GM18867 (cell line): ENCODE results near the gene ERICH2.

Source experiments
- ATAC-seq: cut with Tn5 transposase; IDR thresholded peaks from one replicate; pipeline ENCODE4 v1.9.1; 2021; ENCODE audit warnings: mild to moderate bottlenecking, moderate library complexity; ENCODE audit not compliant: unreplicated experiment

Gene ERICH2

DNA sequence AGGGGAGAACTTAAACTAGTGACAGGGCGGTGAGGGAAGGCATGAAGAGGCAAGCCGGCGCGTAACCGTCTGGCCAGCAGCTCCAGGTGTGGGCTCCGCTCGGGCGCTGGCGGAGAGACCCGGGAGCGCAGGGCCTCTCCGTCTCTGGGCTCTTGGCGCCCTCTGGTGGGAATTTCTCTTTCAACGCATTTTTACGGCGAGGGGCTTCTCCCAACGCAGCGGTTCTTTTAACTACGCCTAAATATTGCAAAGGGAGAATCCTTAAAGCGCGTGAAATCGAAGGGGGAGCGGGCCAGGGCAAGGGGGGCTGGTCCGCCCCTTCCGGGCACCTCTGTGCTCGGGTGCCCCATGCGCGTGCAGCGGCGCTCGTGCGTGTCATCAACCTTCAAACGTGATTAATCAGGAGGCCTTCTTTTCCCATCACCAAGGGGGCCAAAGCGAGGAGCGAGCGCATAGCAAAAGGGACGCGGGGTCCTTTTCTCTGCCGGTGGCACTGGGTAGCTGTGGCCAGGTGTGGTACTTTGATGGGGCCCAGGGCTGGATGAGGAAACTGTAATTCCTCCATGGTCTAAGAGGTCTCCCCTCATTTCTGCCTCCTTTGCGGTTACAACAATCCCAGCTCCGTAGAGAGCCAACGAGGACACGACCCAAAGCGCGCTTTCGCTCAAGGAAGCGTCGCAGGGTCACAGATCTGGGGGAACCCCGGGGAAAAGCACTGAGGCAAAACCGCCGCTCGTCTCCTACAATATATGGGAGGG is 45.7 kb downstream of the ERICH2 start:
- ATAC-seq, result peak; percentile 46

DNA sequence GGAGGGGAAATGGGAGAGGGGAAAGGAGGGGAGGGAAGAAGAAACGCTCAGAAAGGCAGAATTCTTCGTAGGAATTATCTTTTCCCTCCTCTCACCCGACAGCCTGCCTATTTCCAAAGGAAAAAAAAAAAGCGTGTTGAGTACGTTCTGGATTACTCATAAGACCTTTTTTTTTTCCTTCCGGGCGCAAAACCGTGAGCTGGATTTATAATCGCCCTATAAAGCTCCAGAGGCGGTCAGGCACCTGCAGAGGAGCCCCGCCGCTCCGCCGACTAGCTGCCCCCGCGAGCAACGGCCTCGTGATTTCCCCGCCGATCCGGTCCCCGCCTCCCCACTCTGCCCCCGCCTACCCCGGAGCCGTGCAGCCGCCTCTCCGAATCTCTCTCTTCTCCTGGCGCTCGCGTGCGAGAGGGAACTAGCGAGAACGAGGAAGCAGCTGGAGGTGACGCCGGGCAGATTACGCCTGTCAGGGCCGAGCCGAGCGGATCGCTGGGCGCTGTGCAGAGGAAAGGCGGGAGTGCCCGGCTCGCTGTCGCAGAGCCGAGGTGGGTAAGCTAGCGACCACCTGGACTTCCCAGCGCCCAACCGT is 46.4 kb downstream of the ERICH2 start, which contains the start of gene GAD1:
TSS of gene GAD1 (plus strand) at position 384 of the 589 bp plus-strand sequence. CDS start 1,705 bp downstream, outside the sequence.
- ATAC-seq, result peak; percentile 46

DNA sequence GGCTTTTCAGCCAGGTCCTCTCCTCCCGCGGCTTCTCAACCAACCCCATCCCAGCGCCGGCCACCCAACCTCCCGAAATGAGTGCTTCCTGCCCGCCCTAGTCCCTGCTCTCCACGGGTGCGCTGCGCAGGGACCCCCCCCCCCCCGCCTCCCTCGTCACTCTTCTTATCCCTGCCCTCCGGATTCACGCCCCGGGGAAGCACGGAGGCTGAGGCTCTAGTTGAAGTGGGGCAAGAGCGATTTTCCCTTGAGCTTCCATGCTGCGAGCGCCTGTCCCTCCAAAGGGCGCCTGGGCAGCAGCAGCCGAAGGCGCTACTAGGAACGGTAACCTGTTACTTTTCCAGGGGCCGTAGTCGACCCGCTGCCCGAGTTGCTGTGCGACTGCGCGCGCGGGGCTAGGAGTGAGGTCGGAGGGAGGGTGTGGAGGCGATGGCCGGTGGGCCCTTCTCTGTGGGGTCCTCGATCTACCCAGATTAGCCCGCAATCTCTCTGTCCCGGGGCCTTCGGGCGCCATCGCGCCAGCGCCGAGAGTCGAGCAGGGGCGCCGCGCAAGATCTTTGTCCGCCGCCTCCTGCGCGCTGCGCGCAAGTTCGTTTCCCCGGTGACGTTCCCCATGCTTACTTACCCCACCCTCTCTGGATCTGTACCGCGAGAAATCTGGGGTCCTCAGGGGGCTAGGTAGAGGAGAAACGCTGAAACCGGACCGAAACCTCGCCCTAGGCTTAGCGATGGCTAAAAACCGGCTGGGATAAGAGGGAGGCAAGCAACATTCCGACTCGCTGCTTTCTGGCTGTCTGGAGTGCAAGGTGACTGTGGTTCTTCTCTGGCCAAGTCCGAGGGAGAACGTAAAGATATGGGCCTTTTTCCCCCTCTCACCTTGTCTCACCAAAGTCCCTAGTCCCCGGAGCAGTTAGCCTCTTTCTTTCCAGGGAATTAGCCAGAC is 47.2 kb downstream of the ERICH2 start:
- no peak for ATAC-seq

DNA sequence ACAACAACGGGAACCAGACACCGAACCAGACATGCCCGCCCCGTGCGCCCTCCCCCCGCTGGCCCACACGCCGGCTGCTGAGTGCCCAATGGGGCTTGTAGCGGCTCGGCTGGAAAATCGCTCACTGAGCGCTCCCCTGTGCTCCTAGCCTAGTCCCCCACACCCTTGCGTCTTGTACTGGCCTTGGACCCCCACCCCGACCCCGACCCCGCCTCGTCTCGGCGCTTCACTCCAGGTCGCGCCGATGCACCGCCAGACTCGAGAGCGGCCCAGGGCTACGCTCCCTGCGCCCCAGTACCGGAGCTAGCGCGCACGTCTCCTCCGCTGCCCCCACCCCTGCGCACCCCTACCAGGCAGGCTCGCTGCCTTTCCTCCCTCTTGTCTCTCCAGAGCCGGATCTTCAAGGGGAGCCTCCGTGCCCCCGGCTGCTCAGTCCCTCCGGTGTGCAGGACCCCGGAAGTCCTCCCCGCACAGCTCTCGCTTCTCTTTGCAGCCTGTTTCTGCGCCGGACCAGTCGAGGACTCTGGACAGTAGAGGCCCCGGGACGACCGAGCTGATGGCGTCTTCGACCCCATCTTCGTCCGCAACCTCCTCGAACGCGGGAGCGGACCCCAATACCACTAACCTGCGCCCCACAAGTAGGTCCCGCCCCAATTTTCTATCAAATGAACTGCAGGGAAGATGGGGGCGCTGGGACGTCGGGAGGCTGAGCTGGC is 48.0 kb downstream of the ERICH2 start:
- no peak for ATAC-seq

DNA sequence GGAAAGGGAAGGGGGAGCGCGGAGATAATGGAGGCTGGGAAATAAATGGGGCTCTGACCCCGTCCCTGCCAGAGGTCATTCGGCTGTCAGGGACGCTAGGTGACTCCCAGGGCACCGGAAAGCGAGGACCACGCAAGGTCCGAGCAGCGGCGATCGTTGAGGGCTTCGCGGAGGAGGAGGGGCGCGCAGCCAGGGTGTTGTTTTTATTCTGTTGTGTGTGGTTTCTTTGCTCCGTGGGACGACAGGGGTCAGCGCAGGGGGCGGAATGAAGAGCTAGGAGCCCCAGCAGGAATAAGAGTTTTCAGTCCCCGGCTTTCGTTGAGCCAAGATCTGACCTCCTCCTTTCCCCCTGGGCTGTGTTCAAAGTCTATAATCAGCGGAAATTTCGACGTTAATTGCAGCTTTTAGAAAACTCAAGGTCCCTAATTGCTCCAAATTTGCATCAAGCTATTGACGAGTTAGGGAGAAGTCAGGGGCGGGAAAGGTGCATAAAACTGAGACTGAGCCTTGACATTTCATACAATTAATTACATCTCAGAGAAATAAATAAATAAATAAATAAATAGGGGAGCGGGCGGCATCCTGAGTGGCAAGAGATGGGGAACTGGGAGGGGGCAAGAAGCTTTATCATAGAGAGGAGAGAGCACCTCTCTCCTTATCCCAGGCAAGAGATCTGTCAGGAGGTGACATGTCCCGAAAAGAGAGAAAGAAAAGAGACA is 48.7 kb downstream of the ERICH2 start:
- no peak for ATAC-seq

DNA sequence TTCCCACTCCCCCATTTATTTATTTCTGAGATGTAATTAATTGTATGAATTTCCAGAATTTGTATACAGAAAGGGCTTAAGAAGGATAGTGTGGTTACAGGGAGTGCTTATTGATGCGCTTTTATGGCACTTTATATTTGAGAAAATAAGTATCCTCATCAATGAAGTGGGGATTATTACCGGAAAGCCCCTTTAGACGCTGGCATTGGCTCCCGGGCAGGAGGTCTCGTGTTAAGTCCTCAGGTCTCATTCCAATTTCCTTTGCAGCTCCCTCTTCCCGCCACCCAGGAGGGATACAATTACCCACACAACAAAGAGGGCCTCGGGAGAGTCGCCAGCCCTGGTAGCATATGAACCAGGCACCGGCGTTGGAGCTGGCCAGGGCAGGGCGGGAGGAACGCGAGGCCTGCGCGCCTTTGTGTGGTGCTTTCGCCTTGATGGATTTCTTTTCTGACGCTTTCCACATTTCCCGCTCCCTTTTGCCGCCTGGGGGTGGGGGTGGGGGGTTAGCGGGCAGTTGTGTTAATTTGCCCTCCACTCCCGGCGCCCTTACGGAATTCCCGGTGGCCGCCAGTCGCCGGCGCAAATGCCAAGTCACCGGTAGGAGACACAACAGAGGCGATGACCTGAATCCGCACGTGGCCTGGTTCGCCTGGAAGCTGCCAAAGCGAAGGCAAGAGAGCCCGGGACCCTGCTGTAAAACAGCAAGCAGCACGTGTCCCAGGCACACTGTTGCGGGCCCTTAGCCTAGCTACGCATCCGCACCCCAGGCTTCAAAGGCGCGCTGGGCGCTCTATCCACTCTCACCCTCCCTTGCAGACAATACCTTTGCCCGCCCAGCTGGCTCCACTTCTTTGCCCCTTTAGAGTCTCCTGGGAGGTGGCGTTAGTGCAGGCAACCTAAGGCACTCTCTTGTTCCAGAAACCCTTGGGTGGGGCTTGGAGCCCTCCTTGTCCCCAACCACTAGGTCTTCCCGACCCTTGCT is 49.8 kb downstream of the ERICH2 start:
- no peak for ATAC-seq

DNA sequence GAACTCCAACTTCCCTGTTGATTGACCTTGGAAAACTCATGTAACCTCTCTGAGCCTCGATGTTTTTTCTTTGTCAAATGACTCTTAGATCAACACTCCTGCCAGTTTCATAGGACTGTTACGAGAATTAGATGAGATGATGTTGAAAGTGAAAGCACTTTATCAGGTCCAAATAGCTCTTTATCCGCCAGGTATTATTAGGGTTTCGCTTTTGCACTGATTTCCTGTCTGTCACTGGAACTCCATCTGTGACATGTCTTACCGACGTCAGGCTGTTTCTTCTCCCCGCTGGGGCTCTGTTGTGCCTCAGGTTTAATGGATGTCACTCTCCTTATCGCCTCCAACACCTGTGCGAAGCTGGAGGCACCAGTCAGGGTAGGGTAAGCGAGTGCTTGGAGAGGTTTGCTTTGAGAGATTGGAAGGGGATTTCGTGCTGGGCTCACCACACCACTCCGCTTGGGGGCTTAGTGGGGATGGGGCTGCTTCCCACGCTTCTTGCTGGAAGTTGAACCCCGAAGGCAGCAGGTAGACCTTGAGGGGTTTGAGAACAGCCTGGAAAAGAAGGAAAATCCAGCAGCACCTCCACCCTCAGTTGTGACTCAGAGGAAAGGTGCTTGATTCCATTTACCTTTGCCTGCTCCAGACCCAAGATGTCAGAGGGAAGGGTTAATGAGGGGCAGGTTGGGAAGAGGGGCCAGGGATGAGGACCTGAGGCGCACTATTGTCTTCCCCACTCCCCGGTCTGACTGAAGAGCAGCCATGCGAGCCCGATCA is 50.8 kb downstream of the ERICH2 start:
- ATAC-seq, result peak; percentile 45

DNA sequence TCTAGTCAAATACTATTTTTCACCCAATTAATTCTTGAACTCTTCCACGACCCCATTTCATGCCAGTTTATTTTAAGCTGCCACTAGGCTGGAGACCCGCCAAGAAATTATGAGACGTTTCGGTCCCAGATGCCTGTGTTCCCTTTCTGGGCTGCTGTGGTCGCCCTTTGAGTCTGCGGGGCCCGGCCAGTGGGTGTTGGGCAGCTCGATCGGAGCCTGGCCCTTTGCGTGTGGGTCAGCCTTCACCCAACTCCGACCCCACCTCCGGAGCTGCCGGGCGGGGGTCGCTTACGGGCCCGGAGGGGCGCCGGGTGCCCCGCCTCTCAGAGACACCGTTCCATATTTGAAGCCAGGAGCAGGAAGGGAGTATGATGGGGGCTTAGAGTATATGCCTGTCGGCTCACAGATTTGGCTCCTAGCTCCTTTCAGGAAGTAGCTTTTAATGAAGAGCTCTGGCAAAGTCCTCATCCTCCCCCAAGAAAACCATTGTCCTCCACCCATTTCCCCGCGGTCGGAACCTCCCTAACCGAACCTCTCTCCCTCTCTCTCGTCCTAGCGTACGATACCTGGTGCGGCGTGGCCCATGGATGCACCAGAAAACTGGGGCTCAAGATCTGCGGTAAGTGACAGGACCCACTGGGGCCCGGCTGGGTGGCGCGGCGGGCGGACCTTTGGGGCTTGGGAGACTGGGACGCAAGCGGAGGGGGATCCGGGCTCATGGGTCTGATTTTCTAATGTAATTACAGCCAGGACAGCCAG is 51.5 kb downstream of the ERICH2 start:
- no peak for ATAC-seq

DNA sequence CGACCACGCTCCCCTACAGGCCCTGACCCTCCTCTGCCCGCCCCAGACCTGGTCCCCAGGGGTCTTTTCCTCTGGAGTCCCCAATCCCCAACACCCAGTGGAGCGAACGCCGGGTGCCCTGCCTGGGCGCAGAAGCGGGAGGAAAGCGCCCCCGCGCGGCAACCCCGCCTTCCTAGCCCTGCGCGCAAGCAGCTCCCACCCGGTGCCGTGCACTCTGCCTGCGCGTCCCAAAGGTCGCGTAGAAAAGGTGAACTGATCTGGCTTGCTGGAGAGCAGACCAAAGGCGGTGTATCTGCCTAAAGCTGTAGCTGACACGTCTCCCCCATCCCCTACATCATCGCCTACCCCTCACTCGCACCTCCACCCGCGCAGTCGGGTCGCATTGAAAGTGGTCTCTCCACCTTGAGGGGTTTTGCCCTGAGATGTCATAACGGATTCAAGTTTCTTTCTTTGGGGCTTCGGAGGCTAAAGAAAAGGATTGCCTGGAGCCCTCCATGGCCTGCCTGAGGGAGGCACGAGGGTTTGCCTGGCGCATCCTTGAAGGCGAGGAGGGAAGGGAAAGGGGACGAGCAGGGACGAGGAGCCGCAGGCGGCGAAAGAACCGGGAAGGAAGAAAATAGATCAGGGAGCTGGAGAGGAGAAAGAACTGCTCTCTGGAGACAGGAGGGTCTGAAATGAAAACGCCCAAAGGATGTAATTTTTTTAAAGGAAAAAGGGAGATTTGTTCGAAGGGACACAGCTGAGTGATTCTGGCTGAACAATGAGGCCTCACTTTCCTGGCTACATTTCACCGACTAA is 52.3 kb downstream of the ERICH2 start:
- ATAC-seq, result no peak

DNA sequence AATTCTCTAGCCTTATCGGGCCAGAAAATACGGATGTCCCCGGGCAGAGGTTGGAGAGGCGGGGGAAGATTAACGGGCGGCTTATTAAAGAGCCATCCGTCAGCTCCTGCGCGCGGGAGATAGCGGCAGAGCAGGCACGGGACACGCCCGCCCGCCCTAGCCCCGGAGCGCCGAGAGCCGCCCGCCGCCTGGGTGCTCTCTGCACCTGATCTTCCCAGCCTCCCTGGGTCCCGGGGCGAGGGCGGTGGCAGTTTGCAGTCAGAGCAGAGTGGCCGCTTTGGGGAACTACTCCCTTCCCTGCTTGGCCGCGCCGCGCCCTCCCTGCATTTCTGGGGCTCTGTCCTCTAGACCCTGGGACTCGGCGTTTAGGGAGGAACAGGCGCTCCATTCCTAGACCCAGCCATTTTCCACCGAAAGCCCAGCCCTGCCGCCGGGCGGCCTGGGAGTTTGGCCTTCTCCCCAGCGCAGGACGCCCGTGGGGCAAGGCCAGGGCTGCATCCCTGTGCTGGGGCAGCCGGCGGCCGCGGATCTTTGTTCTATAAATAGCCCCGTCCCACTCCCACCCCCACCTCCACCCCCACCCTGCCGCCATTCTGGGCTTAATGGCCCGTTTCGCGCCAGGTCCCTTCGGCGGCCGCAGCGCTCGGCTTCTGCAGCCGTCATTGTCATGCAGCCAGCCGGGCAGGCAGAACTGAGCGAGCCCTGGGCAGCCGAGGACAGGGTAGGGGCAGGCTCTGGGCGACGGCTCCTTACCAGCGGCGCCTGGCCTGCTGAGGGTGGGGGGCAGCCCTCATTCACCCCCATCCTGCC is 53.1 kb downstream of the ERICH2 start:
- no peak for ATAC-seq

DNA sequence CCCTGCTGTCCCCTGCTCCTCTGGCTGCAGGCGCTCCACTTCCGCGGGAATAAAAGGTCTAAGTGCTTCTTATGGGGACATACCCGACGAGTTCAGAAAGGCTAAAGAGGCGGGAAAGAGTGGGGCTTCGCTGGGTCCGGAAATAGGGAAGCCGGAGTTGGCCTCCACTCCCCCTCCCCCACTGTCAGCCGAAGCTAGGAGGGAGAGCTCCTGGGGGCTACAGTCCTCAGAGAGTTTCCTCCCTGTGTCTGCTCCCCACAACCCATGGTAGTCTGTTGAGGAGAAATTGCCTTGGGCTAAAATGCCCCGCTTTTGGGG is 53.7 kb downstream of the ERICH2 start:
- no peak for ATAC-seq

DNA sequence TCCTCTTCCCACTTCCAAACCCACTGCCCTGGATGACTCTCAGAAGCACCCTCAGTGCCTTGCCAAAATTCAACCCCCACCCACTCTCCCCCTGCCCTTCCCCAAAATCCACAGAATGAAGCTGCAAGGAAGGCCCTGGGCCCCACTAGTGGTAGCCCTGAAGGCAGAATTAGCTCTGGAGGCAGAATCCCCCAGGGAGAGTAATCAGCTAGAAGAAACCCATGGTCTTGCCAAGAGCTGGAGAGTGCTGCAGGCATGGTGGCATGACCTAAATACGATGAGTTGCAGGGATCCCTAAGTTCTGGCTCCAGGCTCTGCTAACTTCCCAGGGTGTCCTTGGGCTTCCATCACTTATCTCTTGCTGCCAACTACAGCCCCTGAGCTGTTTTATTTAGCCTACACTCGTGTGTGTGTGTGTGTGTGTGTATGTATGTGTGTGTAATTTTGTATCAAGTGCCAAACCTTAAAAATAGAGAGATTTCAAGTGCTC is 54.4 kb downstream of the ERICH2 start:
- ATAC-seq, result no peak

DNA sequence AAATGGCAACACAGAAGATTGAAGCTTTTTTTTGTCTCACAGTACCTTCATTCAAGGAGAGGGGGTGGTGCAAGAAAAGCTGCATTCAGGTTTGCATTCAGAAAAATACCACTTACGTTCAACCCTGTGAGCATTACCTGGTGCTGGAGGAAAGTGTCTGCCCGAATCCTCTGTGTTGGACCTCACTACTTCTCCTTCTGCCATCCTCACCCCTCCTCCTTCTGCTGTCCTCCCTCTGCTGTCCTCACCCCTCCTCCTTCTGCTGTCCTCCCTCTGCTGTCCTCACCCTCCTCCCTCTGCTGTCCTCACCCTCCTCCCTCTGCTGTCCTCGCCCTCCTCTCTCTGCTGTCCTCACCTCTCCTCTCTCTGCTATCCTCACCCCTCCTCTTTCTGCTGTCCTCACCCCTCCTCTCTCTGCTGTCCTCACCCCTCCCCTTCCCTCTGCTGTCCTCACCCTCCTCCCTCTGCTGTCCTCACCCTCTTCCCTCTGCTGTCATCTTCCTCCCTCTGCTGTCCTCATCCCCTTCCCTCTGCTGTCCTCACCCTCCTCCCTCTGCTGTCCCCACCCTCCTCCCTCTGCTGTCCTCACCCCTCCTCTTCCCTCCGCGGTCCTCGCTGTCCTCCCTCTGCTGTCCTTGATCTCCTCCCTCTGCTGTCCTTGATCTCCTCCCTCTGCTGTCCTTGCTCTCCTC is 57.8 kb downstream of the ERICH2 start:
- no peak for ATAC-seq

DNA sequence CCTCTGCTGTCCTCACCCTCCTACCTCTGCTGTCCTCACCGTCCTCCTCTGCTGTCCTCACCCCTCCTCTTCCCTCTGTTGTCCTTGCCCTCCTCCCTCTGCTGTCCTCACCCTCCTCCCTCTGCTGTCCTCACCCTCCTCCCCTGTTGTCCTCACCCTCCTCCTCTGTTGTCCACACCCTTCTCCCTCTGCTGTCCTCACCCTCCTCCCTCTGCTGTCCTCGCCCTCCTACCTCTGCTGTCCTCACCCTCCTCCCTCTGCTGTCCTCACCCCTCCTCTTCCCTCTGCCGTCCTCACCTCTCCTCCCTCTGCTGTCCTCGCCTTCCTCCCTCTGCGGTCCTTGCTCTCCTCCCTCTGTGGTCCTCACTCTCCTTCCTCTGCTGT is 58.3 kb downstream of the ERICH2 start:
- no peak for ATAC-seq

DNA sequence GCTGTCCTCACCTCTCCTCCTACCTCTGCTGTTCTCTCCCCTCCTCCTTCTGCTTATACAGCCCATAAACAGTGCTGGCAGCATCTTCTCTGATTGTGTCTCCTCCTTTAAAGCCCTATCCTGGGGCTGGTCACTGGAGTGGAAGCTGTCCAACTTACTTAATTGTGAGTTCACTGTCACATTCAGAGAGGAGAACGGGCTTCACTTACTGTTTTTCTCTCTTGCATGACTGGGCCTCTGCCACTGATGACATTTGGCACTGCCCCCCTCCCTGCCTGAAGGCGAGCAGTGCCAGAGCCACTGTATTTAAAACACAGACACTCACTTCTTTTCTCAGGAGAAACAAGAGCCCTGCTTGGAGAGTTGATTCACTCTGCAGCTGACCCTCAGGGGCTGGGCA is 58.9 kb downstream of the ERICH2 start:
- ATAC-seq, result no peak
